HG02840 (cell line): ENCODE data around the gene SLC30A9.

Experiments used
- ATAC-seq: cut with Tn5 transposase; IDR thresholded peaks from one replicate; pipeline ENCODE4 v1.9.1; 2021; ENCODE audit warnings: mild to moderate bottlenecking, moderate library complexity, moderate number of reproducible peaks; ENCODE audit not compliant: unreplicated experiment, low FRiP score

SLC30A9 gene

DNA sequence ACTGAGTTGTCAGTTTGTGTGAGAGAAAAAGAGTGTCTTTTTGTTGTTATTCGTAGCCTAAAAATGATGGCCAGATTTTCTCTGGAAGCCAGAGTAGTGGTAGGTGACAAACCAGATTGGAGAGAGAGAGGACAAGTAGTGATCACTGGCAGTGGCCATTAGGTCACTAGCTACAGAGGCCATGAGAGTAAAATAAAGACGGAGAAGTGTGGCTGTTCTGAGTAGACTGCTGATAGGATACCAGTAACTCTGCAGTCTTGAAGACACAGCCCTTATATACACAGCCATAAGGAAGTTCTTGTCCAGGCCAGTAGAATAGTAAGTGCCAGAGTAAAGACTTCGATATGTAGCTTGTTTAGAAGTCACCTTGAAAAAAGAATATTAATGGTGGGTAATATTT, 7.7 kb downstream of the SLC30A9 start:
- no peak for ATAC-seq

DNA sequence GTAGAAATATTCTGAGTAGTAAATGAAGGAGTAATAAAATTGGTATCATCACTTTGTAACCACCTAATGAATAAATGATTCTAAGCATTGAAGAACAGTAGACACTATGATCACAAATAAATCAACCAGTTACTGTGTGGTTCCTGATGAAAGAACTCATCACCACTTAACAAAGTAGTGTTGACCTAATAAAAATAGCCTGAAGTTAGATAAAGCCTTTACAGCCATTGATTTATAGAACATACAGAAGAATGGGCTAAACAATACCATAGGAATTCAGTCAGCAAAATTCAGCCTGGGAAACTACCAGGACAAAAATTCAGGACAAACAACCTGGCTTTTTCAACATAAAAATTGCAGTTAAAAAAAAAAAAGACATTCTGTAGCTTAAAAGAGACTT, 9.0 kb downstream of the SLC30A9 start:
- no peak for ATAC-seq

DNA sequence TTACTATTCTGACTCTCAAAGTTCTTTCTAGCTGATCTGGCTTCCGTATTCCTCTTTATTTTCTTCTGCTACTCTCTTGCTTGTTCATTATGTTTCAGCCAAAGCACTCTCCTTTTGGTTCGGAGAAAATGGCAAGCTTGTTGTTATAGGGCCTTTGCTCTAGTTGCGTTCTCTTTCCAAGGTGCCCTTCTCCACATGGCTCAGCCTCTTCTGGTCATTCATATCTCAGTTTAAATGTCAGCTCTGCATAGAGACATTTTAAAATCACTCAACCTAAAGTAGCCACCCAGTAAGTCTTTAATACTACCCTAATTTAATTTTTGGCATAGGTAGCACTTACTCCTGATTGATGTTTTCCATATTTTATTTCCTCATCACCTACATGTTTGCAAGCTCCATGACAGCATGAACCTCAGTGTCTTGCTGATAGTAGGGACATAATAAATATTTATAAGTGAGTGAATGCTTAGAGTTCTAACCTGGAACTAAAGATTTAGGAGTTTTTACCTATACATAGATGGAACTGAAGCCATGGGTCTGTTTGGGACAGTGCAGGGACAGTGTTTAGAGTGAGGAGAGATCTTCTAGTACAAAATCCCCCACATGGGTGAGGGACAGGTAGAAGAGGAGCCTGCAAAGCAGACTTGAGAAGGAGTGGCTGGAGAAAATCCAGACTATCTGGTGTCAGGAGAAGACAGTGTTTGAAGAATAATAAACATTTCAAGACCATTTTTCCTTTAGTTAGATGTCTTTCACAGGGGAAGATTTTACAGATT, 17.9 kb downstream of the SLC30A9 start:
- no peak for ATAC-seq

DNA sequence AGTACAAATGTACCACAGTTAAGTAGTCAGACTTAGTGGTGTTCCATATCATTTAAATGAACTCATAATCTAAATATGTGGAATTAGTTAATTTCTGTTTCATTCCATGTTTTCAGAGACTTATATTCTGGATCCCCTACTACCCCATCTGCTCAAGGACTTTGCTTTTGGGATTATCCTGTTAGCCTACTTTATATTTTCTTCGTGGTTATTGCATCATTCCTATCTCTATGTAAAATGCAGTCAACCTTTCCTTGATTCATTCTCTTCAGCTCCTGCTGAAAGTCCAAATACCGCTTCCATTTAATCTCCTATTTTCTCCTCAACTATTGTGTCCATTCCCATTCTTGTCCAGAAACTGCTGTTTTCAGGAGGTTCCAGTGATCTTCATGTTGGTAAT, 25.1 kb downstream of the SLC30A9 start:
- no peak for ATAC-seq

DNA sequence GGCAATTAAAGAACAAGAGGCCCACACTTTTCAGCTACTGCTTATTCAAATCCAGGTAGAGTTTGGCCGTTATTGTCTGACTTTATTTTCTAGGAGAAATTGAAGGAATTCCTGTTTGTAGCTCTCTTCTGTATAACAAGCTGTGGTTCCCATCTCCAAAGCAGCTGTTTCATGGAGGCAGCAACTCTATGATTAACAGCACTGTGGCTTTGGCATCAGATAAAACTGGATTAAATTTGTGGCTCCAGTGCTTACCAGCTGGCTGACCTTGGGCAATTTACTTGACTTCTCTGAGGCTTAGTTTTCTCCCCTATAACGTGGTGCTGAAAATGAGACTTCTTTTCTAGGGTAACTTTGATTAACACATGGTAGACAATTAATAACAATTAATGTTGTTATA, 28.1 kb downstream of the SLC30A9 start:
- ATAC-seq = no peak

DNA sequence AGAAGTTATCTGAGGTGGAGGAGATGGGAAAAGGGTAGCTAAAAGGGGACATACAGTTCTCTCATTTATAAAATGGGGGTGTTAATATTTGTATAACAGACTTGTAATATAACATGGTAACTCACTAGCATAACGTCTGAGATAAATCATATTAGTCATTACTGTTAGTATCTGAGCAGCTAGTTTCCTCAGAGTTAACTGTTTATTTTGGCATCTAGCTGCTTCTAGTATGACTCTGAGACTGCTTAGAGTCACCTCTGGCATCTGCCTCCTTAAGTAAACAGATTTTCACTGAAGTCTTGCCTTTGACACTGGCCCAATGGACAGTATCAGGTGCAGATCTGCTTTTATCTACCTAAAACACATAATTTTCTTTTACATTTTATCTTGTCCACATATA, 58.1 kb downstream of the SLC30A9 start:
- no peak for ATAC-seq

DNA sequence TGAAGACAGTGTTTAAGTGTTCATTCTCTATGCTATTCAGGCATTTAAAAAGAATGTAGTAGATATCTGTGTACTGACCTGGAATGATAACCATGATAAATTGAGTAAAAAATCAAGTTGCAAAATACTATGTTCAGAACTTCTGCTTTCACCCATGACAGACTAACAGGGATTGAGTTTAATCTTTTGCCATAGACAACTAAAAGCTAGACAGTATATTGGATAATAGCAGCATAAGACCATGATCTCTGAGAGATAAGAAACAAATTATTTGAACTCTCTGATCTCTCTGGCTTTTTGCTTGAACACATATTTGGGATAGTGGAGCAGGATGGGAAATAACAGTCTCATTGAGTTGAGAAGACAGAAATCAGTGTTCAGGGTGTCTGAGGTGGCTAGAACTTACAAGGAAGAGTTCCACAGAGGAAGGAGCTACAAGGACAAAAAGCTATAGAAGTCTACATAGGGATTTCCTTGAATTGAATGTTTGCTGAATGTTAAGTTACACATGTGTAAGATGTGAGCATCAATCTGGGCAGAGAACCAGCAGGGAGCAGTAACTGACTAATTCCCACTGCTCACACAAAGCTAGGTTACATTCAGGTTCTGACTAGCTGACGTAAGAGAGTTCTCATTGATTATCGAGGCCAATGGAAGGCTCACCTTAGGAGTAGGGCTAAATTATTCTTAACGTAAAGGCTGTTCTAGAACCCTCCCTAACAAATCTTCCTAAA, 60.4 kb downstream of the SLC30A9 start:
- no peak for ATAC-seq

DNA sequence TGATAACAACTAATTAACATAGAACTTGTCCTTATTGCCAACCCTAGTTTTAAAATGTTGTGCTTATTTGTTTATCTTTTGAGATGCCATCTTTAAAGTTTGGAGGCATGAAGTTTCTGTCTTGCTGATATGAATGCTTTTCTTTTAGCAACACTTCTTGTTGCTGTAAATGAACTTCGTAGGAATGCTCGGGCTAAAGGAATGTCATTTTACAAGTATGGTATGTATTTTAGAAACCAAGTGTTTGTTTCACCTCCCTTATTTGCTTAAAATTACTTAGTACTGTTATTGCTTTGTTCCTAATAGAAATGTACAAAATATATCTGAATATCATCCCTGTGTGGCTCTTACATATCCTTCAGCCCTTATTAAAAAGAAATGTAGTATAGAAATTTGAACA, 76.1 kb downstream of the SLC30A9 start:
- no peak for ATAC-seq

DNA sequence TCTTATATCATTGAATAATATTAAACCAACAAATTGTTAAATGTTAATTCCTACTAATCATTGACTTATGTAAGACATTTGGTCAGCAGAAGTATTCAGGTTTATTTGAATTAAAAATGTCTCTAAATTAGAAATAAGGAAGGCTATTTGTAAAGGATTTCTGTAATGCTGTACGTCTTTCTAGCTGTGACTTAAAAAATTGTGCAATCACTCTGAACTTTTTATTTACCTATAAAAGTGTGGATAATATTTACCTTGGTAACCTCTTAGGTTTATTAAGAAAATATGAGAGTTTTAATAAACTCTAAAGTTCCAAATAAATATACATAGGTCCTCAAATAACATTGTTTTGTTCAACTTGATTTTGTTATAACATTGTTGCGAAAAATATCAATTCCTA, 76.9 kb downstream of the SLC30A9 start:
- ATAC-seq = no peak

DNA sequence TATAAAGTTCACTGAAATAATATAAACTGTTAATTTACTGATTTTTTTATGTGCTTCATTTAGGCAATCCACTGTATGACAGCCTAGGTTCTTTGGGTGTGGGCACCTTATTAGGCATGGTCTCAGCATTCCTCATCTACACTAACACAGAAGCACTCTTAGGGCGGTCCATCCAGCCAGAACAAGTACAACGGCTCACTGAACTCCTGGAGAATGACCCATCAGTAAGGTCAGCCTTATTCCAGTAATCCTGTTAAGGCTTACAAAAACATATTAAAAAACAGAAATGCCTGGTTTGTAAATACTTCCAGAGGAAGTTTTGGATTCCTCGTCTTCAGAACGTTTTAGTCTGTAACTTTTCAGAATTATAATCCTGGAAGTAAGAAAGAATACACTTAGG, 80.1 kb downstream of the SLC30A9 start:
- ATAC-seq = no peak

DNA sequence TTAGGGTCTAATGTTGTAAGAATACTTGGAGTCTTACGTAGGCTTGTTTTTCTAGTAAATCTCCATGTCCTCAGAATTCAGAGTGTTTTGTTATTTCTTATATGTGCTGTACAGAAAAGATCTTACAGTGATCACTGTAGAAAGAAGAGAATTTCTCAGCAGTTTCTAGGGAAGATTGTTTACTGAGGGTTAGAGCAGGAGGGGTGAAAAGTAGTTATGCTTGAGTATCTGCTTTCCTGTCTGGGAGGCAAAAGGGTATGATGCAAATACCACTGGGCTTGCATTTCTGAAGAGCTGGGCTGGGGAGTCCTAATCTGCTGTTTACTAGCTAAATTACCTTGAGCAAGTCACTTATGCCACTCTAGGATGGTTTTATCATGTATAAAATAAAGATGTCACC, 84.0 kb downstream of the SLC30A9 start:
- ATAC-seq = no peak

DNA sequence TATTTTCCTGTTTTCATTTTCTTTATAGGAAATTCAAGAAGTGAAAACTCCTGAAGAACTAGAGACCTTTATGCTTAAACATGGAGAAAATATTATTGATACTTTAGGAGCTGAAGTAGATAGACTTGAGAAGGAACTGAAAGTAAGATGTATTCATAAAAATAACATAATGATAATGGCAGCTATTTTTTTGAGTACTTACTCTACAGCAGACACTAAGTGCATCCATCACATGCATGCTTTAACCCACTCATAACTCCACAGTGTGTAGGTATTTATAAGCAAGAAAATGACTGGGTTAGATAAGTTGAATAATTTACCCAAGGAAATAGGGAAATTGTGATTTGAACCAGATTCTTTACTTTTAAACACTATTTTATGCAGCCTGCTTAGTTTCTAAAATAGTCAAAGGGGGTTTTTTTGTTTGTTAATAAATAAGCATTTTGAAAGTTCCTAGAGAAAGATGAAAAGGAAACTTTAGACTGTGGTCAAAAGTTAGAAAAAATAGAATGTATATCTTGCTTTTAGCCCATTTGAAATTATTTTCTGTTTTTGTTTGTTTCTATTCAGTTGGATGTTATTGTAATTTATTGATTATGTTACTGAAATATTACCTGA, 88.0 kb downstream of the SLC30A9 start:
- peak; percentile 93 for ATAC-seq

DNA sequence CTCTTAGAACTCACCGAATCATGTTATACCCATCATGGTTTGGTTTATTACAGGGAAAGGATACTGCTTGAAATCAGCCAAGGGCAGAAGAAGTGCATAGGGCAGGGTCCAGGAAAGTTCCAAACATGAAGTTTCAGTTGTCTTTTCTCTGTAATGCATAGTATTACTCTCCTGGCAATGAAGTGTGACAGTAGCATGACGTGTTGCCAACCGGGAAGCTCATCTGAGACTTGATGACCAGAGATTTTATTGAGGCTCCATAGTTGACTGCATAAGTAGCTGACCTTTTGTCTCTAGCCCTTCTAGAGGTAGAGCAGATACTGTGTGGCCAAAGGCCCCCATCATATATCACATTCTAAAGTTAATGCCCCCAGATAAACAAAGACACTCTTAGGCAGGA, 90.0 kb downstream of the SLC30A9 start:
- no peak for ATAC-seq

DNA sequence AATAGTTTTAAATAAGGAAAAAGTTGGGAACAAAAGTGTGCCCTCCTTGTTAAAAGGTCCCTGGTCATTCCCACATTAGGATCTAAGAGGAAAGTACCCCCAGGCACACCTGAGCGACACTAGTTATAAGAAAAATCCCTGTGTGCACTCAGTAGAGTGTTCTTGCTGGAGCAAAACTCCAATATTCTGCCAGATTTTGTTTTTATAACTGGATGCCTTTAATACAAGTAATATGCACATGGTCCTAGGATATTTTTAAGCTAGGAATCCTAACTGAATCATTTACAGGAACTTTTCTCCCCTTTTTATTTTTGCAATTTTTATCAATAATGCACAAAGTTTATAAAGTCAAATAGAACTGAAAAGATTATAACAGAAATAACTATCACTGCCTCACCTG, 93.5 kb downstream of the SLC30A9 start:
- ATAC-seq = no peak

DNA sequence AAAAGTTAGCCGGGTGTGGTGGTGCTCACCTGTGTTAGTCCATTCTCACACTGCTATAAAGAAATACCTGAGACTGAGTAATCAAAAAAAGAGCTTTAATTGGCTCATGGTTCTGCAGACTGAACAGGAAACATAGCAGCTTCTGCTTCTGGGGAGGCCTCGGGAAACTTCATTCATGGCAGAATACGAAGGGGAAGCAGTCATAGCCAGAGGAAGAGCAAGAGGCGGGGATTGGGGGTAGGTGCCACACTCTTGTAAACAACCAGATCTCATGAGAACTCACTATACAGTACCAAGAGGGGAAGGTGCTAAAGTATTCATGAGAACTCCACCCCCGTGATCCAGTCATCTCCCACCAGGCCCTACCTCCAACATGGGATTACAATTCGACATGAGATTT, 98.1 kb downstream of the SLC30A9 start:
- no peak for ATAC-seq

DNA sequence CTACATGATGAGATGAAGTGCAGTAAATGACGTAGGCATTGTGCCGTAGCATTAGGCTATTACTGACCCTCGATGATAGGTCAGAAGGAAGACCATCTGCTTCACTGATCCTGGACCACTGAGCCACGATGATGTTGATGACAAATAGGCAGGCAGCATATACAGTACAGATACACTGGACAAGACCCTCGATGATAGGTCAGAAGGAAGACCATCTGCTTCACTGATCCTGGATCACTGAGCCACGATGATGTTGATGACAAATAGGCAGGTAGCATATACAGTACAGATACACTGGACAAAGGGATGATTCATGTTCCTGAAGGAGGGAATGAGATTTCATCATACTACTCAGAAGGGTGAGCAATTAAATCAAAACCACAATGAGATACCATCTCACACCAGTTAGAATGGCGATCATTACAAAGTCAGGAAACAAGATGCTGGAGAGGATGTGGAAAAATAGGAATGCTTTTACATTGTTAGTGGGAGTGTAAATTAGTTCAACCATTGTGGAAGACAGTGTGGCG, 111.2 kb downstream of the SLC30A9 start:
- ATAC-seq = no peak

DNA sequence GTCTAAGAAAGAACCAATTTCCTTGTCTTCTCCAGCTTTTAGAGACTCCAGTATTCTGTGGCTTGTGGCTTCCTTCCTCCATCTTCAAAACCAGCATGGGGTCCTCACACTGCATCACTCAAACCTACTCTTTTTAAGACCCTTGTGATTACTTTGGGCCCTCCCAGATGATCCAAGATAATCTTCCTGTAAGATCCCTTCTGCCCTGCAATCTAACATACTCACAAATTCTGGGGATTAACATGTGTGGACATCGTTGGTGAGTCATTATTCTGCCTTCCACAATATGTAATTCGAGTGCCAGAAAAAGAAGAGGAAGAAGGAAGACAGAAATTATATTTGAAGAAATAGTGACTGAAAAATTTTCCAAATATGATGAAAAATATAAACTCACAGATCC, 114.2 kb downstream of the SLC30A9 start:
- ATAC-seq = no peak

DNA sequence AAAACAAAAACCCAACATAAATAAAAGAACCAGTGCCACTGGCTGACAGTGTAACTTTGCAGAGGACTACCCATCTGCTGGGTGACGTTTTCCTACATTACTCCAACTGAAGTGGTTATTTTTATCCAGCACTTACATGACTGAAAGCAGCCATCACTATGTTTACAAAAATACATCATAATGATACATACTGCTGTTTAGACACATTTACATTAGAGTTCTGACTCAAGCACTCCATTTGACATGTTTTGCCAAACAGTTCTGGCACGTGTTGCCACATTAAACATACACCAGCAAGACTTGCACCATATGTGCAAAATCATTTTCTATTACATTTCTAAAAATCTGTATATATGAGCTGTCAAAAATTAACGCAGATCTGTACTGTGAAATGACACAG, 122.5 kb downstream of the SLC30A9 start:
- no peak for ATAC-seq

DNA sequence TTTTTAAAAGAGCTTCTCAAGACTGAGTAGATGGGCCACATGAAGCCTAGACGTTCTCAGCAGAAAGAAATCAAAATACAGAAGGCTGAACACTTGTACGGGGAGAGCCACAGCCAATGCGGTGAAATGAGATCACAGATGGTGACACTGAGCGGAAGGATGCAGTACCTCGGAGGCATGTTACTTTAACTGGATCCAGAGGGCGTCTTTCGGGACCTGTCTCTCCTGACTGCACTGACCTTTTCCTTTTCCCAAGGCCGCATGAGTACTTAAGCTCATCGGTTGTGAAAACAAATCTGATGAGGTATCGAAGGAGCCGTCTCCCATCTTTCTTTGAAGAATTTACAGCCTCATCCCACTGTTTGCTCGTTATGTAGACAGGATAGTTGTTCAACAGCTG, 129.6 kb downstream of the SLC30A9 start:
- no peak for ATAC-seq

DNA sequence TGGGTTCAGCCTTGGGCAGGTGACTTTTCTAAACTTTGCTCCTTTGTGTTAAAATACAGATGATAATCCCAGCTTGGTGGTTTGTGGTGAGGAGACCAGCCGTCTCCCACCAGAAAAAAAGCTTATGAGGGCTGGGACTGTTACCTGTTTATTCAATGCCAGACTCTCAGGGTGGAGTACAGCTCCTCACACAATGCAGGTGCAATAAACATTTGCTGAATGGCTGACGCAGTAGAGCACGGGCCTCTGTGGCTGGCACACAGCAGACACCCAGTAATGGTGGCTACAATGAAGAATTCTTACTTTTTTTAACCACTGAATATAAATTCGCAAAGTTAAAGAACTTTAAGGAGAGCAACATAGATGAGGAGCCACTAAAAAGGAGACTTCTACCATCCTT, 131.9 kb downstream of the SLC30A9 start:
- ATAC-seq = no peak

DNA sequence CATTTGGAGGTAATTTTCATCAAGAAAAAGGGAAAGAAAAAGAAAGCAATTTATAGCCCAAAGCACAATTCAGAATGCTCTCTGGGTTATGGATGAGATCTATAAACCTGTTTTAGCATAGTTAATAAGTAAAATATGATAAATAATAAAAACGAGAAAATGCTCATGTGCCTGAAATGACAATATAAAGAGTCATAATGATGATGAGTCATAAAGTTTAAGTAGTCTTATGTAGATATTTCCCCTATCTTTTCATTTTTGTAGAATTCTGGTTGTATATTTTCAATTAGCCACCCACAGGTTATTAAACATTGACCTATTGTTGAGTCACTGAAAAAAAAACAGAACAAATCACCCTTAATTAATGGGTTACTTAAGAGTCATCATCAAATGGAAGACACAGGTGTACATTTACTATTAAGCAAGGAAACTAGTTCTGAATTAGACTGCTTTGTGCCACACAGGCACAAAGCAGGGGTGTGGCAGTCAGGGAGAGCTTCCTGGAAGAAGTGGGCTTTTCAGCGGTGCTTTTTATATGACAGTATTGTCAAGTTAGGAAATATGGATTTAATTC, 132.8 kb downstream of the SLC30A9 start:
- ATAC-seq = no peak
